Stomach smooth muscle (tissue), 2 donors: ENCODE data around the gene ZNF92.
"Not testable (repeated sequence)": the region's sequence is repeated elsewhere in the genome, so short reads cannot be mapped to it uniquely, and the experiment has no call there.

ENCODE experiments used
- H3K27ac ChIP-seq: one replicate; pipeline ENCODE4 v1.7.0; 2013; ENCODE audit warnings: mild to moderate bottlenecking, low read length, inconsistent platforms
- H3K27me3 ChIP-seq, 2 donors: one replicate each; pipeline ENCODE4 v1.7.0; 2013; ENCODE audit warnings: low read length in 2 of 2; ENCODE audit not compliant: insufficient read depth in 2 of 2, control insufficient read depth in 1 of 2
- H3K36me3 ChIP-seq, 2 donors: one replicate each; pipeline ENCODE4 v1.7.0; 2013; ENCODE audit warnings: low read length in 2 of 2; ENCODE audit not compliant: control insufficient read depth in 2 of 2, insufficient read depth in 2 of 2
- H3K4me1 ChIP-seq: one replicate; pipeline ENCODE4 v1.7.0; 2013; ENCODE audit warnings: low read length; ENCODE audit not compliant: control insufficient read depth, insufficient read depth
- H3K4me3 ChIP-seq, 2 donors: one replicate each; pipeline ENCODE4 v1.7.0; 2013; ENCODE audit warnings: low read length in 2 of 2
- H3K9ac ChIP-seq, 2 donors: one replicate each; pipeline ENCODE4 v1.7.0; 2013; ENCODE audit warnings: low read length in 2 of 2, mild to moderate bottlenecking in 1 of 2
- H3K9me3 ChIP-seq, 2 donors: one replicate each; pipeline ENCODE4 v1.7.0; 2013; ENCODE audit warnings: low read length in 2 of 2; ENCODE audit not compliant: control insufficient read depth in 2 of 2
- donor health status: healthy.
- donor health status: Pancreatic carcinoma.

ZNF92 gene

DNA sequence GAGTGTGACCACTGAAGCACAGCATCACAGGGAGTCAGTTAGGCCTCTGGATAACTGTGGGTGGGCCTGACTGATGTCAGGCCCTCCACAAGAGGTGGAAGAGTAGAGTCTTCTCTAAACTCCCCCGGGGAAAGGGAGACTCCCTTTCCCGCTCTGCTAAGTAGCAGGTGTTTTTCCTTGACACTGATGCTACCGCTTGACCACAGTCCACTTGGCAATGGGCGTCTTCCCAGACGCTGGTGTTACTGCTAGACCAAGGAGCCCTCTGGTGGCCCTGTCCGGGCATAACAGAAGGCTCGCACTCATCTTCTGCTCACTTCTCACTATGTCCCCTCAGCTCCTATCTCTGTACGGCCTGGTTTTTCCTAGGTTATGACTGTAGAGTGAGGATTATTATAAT, 73.4 kb downstream of the ZNF92 start:
- H3K4me1 ChIP-seq, H3K9me3 ChIP-seq, H3K36me3 ChIP-seq, H3K9ac ChIP-seq, H3K4me3 ChIP-seq, H3K27ac ChIP-seq, H3K27me3 ChIP-seq: not testable (repeated sequence)

DNA sequence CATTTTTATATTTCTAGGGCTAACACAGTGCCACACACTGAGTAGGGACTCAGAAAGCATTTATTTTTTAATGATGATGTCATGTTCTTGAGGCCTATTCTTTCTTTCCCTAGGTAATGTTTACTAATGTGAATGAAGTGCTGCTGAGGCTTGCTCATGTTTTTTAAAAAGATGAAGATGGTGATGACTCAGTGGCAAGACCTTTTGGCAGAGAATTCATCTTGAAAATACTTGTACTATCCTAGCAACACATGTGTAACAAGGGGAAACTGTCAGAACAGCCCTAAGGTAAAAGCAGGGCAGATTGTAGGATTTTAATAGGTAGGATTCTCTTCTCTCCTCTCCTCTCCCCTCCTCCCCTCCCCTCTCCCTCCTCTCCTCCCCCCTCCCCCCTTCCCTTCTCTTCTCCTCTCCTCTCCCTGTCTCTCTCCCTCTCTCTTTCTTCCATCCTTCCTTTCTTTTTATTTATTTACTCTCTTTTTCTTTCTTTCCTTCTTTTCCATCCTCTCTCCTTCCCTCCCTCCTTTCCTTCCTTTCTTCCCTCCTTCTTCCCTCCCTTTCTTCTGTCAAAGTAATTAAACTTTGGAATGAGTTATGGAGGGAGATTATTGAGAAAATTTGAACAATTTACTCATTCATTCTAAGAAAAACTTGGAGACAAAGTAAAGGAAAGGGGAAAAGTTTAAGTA, 75.3 kb downstream of the ZNF92 start:
- Histone ChIP-seq H3K27me3 (no peaks in the 10 kb centered on the region), H3K36me3 (no peaks in the 10 kb centered on the region), H3K27ac (no peak overlapping the region), H3K9me3 (no peaks in the 10 kb centered on the region), H3K4me1 (no peaks in the 10 kb centered on the region), H3K9ac (no peak overlapping the region), H3K4me3 (no peak overlapping the region)

DNA sequence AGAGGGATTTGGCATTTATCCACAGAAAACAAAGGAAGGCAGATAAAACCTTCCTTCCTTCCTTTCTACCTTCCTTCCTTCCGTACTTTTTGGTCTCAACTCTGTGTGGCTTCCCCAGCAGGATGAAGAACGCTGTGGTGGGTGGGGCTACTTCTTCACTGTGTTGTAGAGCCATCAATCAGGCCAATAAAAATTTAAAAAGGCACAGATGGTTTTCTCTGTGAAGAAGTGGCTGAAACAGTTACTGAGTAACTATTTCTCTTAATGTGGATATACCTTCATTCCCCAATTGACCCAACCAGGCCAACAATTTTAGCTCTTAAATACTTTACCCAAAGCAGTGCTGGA, 75.8 kb downstream of the ZNF92 start:
- Histone ChIP-seq H3K36me3 (no peaks in the 10 kb centered on the region), H3K4me1 (no peaks in the 10 kb centered on the region), H3K27ac (no peak overlapping the region), H3K4me3 (no peak overlapping the region), H3K27me3 (no peaks in the 10 kb centered on the region), H3K9ac (no peak overlapping the region), H3K9me3 (no peaks in the 10 kb centered on the region)
